Astrocyte of the cerebellum (primary cell): Measurements from ENCODE around the gene FGF1.
A peak's percentile ranks its signal among the peaks of the same experiment; 100 is the strongest.

Experiments used
- DNase-seq: peaks from one replicate; pipeline ENCODE4 v3.0.0-alpha.2; 2011; ENCODE audit warnings: low read depth
- H3K4me3 ChIP-seq: 2 replicates; pipeline ENCODE4 v1.5.1; 2011; ENCODE audit warnings: mild to moderate bottlenecking, low read depth, low read length, moderate library complexity
- in situ Hi-C: cut with HindIII; loops from 2 replicates; pipeline ENCODE4 v1.10.0; 2017; ENCODE audit warnings: low sequenced_read_pairs
- TF ChIP-seq, protein P1 (sequence below): IDR thresholded peaks from 2 replicates; pipeline ENCODE4 v1.5.1; 2012; ENCODE audit warnings: low read length, low read depth, moderate library complexity, mild to moderate bottlenecking; ENCODE audit errors: missing control alignments

FGF1 gene

DNA sequence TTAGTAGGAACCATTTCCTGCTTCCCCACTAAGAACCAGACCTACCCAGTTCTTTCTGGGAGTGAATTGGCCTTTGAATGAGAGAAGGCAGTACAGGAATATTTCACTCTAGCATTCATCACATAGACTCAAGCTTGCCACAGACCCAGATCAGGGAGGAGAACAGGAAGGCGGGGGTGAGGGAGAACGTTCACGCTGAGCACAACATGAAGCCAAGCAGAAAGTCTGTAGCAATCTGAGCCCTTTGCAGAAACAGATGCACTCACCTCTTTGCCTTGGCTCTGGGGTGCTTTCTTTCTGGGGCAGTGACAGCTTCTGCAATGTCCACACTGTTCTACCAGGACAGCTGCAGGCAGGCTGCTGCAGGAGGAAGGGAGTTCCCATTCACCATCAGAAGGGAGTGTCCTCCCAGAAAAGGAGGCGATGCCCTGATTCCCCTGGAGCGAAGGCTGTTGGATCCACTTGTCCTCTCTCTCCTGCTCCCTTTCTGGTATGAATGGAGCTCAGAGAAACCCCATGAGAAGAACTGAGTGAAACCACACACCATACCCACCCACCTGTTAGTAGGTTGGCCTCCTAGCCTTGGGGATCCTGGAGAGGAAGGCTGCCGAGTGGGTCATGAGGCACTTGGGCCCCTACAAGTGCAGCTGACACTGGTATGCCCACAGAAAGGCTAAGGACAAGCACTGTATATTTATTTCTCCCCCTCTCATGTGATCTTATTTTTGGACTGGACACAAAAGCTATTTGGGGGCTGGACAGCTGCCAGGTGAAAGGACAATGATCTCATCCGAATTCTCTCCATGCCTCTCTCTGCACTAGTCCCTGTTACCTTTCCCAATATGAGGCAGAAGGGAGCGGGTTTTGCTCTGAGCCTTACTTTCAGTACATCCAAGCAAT, 11.7 kb upstream of the FGF1 start:
- no peak for DNase-seq
- H3K4me3 ChIP-seq = no peak overlapping the region
- TF ChIP-seq, protein P1, sequence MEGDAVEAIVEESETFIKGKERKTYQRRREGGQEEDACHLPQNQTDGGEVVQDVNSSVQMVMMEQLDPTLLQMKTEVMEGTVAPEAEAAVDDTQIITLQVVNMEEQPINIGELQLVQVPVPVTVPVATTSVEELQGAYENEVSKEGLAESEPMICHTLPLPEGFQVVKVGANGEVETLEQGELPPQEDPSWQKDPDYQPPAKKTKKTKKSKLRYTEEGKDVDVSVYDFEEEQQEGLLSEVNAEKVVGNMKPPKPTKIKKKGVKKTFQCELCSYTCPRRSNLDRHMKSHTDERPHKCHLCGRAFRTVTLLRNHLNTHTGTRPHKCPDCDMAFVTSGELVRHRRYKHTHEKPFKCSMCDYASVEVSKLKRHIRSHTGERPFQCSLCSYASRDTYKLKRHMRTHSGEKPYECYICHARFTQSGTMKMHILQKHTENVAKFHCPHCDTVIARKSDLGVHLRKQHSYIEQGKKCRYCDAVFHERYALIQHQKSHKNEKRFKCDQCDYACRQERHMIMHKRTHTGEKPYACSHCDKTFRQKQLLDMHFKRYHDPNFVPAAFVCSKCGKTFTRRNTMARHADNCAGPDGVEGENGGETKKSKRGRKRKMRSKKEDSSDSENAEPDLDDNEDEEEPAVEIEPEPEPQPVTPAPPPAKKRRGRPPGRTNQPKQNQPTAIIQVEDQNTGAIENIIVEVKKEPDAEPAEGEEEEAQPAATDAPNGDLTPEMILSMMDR = no peak
- in situ Hi-C loops = loop anchor here (25.0 kb wide), 1 partner anchor 535 kb away; no protein-coding TSS in a partner anchor

DNA sequence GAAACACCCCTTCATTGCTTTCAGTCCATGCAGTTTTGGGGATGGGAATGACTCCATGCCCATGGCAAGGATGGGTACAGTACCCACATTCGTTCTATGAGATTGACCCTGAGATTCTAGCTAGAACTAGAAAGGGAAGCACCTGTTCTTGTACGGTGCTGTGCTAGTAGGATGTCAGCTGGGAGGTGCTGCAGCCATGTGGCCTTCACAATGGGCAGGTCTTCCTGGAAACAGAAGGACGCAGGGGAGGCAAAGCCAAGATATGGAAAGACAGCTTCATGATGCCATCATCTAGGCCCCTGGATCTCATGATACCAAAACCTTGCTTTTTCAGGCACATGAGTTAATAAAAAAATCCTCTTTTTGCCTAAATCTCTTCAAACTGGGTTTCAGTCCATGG, 10.5 kb upstream of the FGF1 start:
- no peak overlapping the region for H3K4me3 ChIP-seq
- in situ Hi-C loops = loop anchor here (25.0 kb wide), 1 partner anchor 534 kb away; no protein-coding TSS in a partner anchor
- DNase-seq = no peak
- TF ChIP-seq, protein P1 = no peak

DNA sequence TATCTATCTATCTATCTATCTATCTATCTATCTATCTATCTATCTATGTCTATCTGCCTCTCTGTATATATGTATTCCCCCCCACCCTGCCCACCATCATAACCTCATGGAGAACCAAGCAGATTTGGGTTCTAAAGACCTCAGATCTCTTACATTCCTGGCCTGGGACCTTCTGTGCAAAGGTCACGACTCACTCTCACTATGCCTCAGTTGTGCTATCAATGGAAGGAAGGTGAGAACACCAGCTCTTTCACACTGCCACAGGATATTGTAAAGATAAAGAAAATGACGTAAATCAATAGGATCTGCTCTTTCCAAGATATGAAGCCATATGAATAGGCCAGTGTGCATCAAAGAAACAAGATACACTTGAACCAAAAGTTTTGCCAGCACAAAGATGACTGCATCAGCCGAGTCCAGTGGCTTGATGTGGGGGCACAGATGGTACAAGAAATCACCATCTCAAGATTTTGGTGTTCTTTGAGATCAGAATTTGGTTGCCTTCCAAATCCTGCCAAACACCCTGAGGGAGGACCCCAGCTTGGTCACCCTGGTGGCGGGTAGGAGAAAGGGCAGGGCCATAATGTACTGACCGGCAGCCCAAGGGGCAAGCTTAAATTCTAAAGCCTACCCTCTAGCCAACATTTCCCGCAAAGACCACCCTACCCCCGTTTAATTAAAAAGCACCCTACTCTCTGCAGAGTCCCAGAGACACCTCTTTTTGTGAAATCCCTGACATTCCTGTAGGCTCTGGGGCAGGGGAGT, 8.4 kb upstream of the FGF1 start:
- TF ChIP-seq, protein P1 = peak; percentile 20
- in situ Hi-C loops = loop anchor here (5.0 to 25.0 kb wide), 2 partner anchors 82 to 532 kb away; no protein-coding TSS in a partner anchor
- DNase-seq = no peak
- H3K4me3 ChIP-seq = no peak overlapping the region

DNA sequence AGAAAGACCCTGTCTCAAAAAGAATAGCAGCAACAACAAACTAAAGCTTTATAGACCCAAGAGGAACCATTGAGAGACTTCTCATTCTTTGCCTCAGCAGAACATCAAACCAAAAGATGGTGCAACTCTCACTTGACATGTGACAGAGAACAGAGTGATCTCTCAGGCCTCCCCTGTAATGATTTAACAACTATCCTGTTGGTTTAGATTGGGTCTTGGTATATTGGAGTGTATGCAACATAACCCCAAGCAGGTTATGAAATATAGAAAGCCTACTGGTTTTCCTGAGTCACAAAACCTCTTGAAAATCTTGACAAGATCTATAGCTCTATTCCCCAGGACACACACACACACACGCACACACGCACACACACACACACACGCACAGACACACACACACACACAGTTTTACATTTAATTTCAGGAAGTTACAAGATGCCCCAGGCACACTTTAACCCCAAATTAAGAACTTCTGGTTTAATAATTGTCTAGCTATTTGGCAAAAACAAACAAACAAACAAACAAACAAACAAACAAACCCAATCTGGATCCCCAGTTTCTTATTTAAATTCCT, 6.5 kb upstream of the FGF1 start:
- TF ChIP-seq, protein P1 = no peak
- DNase-seq = no peak
- no peak overlapping the region for H3K4me3 ChIP-seq
- in situ Hi-C loops = loop anchor here (5.0 to 25.0 kb wide), 2 partner anchors 80 to 530 kb away; no protein-coding TSS in a partner anchor

DNA sequence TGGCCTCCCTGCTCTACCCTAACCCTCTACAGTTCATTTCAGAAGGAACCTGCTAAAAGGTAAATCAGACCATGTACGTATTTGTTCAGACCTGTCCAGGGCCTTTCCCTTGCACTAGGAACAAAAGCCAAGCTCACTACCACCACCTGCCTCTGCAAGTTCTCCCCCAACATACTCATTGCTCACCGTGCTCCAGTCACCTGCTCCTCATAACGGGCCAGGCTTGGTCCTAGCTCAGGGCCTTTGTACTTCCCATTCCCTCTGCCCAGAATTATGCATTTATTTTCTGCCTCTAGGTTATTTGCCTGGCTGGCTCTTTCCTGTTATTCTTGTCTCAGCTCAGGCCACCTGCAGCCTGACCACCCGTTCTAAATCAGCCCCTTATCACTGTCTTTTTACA, 4.8 kb upstream of the FGF1 start:
- no peak overlapping the region for H3K4me3 ChIP-seq
- TF ChIP-seq, protein P1 = no peak
- DNase-seq = no peak
- in situ Hi-C loops = loop anchor here (5.0 to 25.0 kb wide), 2 partner anchors 78 to 528 kb away; no protein-coding TSS in a partner anchor

DNA sequence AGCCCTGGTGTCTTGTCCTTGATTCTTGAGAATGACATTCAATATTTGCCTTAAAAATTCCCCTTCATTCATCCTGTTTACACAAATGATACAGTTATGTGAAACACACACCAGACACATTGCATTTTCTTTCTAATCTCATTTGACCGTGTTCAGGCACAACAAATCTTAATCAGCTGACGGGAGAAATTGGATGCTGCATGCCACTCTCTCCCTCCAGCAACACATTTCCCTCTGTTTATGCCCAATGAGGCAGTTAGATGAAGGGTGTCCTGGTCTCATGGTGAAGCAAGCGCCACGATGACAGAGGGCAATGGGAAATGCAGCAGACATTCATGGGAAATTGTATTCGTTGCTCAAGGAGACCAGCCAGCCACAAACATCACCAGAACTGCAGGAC, 3.2 kb upstream of the FGF1 start:
- no peak overlapping the region for H3K4me3 ChIP-seq
- in situ Hi-C loops = loop anchor here (25.0 kb wide), 1 partner anchor 527 kb away; no protein-coding TSS in a partner anchor
- TF ChIP-seq, protein P1 = no peak
- DNase-seq = no peak
